Testis (tissue), 3 donors: ENCODE data around the gene DPYD. TPM values are rescaled to one million over a fixed set of nuclear protein-coding genes. Genes with fewer than 3 reads are reported as not detected.

Source experiments
- DNase-seq: peaks from one replicate; pipeline ENCODE4 v3.0.0-alpha.2; 2019
- H3K27ac ChIP-seq, 2 donors: fragments of 200-600 bp; sonication (generic); one replicate each; pipeline ENCODE4 v1.5.1; 2019
- H3K27me3 ChIP-seq: fragments of 200-600 bp; sonication (generic); one replicate; pipeline ENCODE4 v1.5.1; 2019
- H3K36me3 ChIP-seq: fragments of 200-600 bp; sonication (generic); one replicate; pipeline ENCODE4 v1.5.1; 2017; ENCODE audit warnings: low read depth; ENCODE audit errors: missing control alignments
- H3K4me1 ChIP-seq: fragments of 200-600 bp; sonication (generic); one replicate; pipeline ENCODE4 v1.5.1; 2019
- H3K4me3 ChIP-seq, 2 donors: fragments of 200-600 bp; sonication (generic); one replicate each; pipeline ENCODE4 v1.5.1; 2017 to 2019
- H3K9me3 ChIP-seq: fragments of 200-600 bp; sonication (generic); one replicate; pipeline ENCODE4 v1.5.1; 2017
- CTCF ChIP-seq, 3 experiments: fragments of 450-650 bp in 2 of 3; fragments of 200-600 bp in 1 of 3; sonication (generic) in 1 of 3; IDR thresholded peaks; one replicate each; pipeline ENCODE4 v1.5.1; 2016 to 2019; ENCODE audit warnings: antibody characterized with exemption in 3 of 3, mild to moderate bottlenecking in 2 of 3, moderate library complexity in 1 of 3
- POLR2A ChIP-seq: fragments of 450-650 bp; IDR thresholded peaks from one replicate; pipeline ENCODE4 v1.6.1; 2017; ENCODE audit warnings: antibody characterized with exemption, mild to moderate bottlenecking, moderate library complexity
- WGBS, 2 donors: methylation state at CpG; one replicate each; pipeline ENCODE4 v1.1.5; 2018; 5-methylcytosine and 5-hydroxymethylcytosine counted together
- intact Hi-C: fragments of 100-400 bp; cut with DNase I; formaldehyde crosslinking; loops from one replicate; pipeline ENCODE4 v1.15.1; 2023; ENCODE audit warnings: low total_unique reads
- polyA plus RNA-seq: library from polyadenylated mRNA; stranded (reverse); fragments of 350-450 nt; fragmentation: Illumina TruSeq; extraction: RNeasy Lipid Tissue Mini Kit (QIAGEN cat#74804); gene quantifications from one replicate; pipeline ENCODE4 v1.2.3, GENCODE V29; 2014; ENCODE audit warnings: low read depth, low replicate concordance; ENCODE audit not compliant: insufficient read depth
- total RNA-seq, 2 donors: library from RNA; depleted of rRNA; stranded (reverse); fragments of >200 nt; gene quantifications; one replicate each; pipeline ENCODE4 v1.2.3, GENCODE V29; 2016

The DPYD gene
- total and polyA plus RNA-seq, 3 donors from 2014 or later: 6.7 to 14.7 (median 11.5) TPM

GRCh38 chr1:97093741-97094140 lies 827.1 kb downstream of the DPYD start:
- WGBS, 2 donors: 52 to 71% methylated on average over 3 of the region's 3 CpGs
- DNase-seq: no peak
- intact Hi-C loops: no loop called here
- H3K27me3 ChIP-seq: no peaks in the 10 kb centered on the region
- H3K4me3 ChIP-seq: no peak overlapping the region
- no peak overlapping the region for H3K27ac ChIP-seq
- no peaks in the 10 kb centered on the region for H3K4me1 ChIP-seq
- TF ChIP-seq CTCF (IDR thresholded peaks at IDR 0.05) (no peak), POLR2A (no peak)
- H3K36me3 ChIP-seq: no peaks in the 10 kb centered on the region
- no peaks in the 10 kb centered on the region for H3K9me3 ChIP-seq

- TF ChIP-seq POLR2A (no peak), CTCF (IDR thresholded peaks at IDR 0.05) (no peak)
Measured at GRCh38 chr1:97092824-97093223, 828.0 kb downstream of the DPYD start.

GRCh38 chr1:97091679-97092078 lies 829.2 kb downstream of the DPYD start:
- Histone ChIP-seq H3K36me3 (no peaks in the 10 kb centered on the region), H3K4me3 (no peak overlapping the region), H3K27me3 (no peaks in the 10 kb centered on the region), H3K27ac (no peak overlapping the region), H3K9me3 (no peaks in the 10 kb centered on the region), H3K4me1 (no peaks in the 10 kb centered on the region)
- no peak for DNase-seq
- intact Hi-C loops: no loop called here
- TF ChIP-seq CTCF (IDR thresholded peaks at IDR 0.05) (no peak), POLR2A (no peak)

More at GRCh38 chr1:97092824-97093223, 828.0 kb downstream of the DPYD start:
- H3K4me3 ChIP-seq: no peak overlapping the region
- no peaks in the 10 kb centered on the region for H3K4me1 ChIP-seq
- H3K36me3 ChIP-seq: no peaks in the 10 kb centered on the region
- intact Hi-C loops: no loop called here
- no peak overlapping the region for H3K27ac ChIP-seq
- no peak for DNase-seq
- no peaks in the 10 kb centered on the region for H3K9me3 ChIP-seq
- no peaks in the 10 kb centered on the region for H3K27me3 ChIP-seq

GRCh38 chr1:97091263-97091662 lies 829.6 kb downstream of the DPYD start:
- no peaks in the 10 kb centered on the region for H3K4me1 ChIP-seq
- no peak for DNase-seq
- H3K4me3 ChIP-seq: no peak overlapping the region
- no peak for TF ChIP-seq POLR2A
- no peak for TF ChIP-seq CTCF (IDR thresholded peaks at IDR 0.05)
- H3K36me3 ChIP-seq: no peaks in the 10 kb centered on the region
- no peaks in the 10 kb centered on the region for H3K9me3 ChIP-seq
- WGBS, 2 donors: 83 to 87% methylated on average over 3 of the region's 3 CpGs
- H3K27ac ChIP-seq: no peak overlapping the region
- no peaks in the 10 kb centered on the region for H3K27me3 ChIP-seq
- intact Hi-C loops: no loop called here

- Histone ChIP-seq H3K27me3 (no peaks in the 10 kb centered on the region), H3K27ac (no peak overlapping the region), H3K9me3 (no peaks in the 10 kb centered on the region), H3K4me3 (no peak overlapping the region), H3K4me1 (no peaks in the 10 kb centered on the region), H3K36me3 (no peaks in the 10 kb centered on the region)
- intact Hi-C loops: no loop called here
- TF ChIP-seq POLR2A: no peak
- no peak for TF ChIP-seq CTCF (IDR thresholded peaks at IDR 0.05)
- DNase-seq: no peak
- 85 to 97% methylated on average over 3 of the region's 3 CpGs for WGBS, 2 donors
Measured at GRCh38 chr1:97090725-97091124, 830.1 kb downstream of the DPYD start.
